Adrenal gland (tissue), 5 donors: ENCODE results near the gene SLC4A9.

Experiments
- POLR2A ChIP-seq, 2 donors: fragments of 450-650 bp; IDR thresholded peaks; one replicate each; pipeline ENCODE4 v1.6.1; 2017; ENCODE audit warnings: antibody characterized with exemption in 2 of 2, mild to moderate bottlenecking in 2 of 2, moderate library complexity in 1 of 2
- TF ChIP-seq, protein P1 (sequence below), 6 experiments: fragments of 450-650 bp in 4 of 6; fragments of 200-600 bp in 2 of 6; sonication (generic) in 1 of 6; IDR thresholded peaks; 1 replicate in 5 of 6; 2 replicates in 1 of 6; pipeline versions ENCODE4 v1.5.1 to v1.8.0; 2016 to 2021; ENCODE audit warnings: antibody characterized with exemption in 6 of 6, mild to moderate bottlenecking in 2 of 6, moderate library complexity in 1 of 6
- donor health status: DM: no; HTN: no; CAD: no.

DNA sequence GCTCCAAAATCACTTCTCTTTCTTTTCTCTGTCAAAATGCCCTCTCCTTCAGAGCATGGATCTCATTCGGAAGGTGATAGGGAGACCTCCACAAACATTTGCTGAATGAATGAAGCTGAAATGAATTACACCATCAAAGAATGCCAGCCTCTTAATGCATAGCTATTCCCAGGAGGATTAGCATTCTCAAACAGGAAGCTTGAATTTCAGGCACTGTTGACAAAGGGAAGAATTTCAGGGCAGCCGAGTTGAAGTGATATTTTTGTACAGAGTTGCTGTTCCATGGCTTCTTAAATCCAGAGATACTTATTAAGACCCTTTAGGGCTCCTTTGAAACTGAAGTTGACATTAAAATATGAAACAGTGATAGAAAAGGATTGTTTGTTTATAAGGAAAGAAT lies 32.4 kb upstream of the SLC4A9 start:
- TF ChIP-seq, protein P1, sequence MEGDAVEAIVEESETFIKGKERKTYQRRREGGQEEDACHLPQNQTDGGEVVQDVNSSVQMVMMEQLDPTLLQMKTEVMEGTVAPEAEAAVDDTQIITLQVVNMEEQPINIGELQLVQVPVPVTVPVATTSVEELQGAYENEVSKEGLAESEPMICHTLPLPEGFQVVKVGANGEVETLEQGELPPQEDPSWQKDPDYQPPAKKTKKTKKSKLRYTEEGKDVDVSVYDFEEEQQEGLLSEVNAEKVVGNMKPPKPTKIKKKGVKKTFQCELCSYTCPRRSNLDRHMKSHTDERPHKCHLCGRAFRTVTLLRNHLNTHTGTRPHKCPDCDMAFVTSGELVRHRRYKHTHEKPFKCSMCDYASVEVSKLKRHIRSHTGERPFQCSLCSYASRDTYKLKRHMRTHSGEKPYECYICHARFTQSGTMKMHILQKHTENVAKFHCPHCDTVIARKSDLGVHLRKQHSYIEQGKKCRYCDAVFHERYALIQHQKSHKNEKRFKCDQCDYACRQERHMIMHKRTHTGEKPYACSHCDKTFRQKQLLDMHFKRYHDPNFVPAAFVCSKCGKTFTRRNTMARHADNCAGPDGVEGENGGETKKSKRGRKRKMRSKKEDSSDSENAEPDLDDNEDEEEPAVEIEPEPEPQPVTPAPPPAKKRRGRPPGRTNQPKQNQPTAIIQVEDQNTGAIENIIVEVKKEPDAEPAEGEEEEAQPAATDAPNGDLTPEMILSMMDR (IDR thresholded peaks at IDR 0.05) = no peak
- TF ChIP-seq POLR2A (IDR thresholded peaks at IDR 0.05) = no peak
